HG03575 (cell line): ENCODE data around the gene TNIK.

Source experiments
- ATAC-seq: cut with Tn5 transposase; IDR thresholded peaks from one replicate; pipeline ENCODE4 v1.9.1; 2021; ENCODE audit not compliant: unreplicated experiment, insufficient number of reproducible peaks, low FRiP score; ENCODE audit errors: extremely low read depth

The TNIK gene

GRCh38 chr3:171178714-171179113 lies 281.5 kb downstream of the TNIK start:
- ATAC-seq = no peak

GRCh38 chr3:171177553-171177952 lies 282.7 kb downstream of the TNIK start:
- ATAC-seq = no peak

GRCh38 chr3:171177056-171177455 lies 283.1 kb downstream of the TNIK start:
- no peak for ATAC-seq

- no peak for ATAC-seq
Observed at GRCh38 chr3:171176244-171176933, 283.8 kb downstream of the TNIK start.

- no peak for ATAC-seq
Observed at GRCh38 chr3:171175741-171176234, 284.4 kb downstream of the TNIK start.

- ATAC-seq = no peak
Observed at GRCh38 chr3:171173736-171174135, 286.5 kb downstream of the TNIK start.

- ATAC-seq = no peak
Observed at GRCh38 chr3:171172070-171172469, 288.1 kb downstream of the TNIK start.

GRCh38 chr3:171169866-171170265 lies 290.3 kb downstream of the TNIK start:
- ATAC-seq = no peak

GRCh38 chr3:171169443-171169842 lies 290.8 kb downstream of the TNIK start:
- ATAC-seq = no peak

GRCh38 chr3:171168551-171168950 lies 291.7 kb downstream of the TNIK start:
- no peak for ATAC-seq

- no peak for ATAC-seq
Observed at GRCh38 chr3:171168086-171168485, 292.1 kb downstream of the TNIK start.

- no peak for ATAC-seq
Observed at GRCh38 chr3:171165983-171166382, 294.2 kb downstream of the TNIK start.

GRCh38 chr3:171165499-171165921 lies 294.7 kb downstream of the TNIK start:
- ATAC-seq = no peak

- ATAC-seq = no peak
Observed at GRCh38 chr3:171164067-171164465, 296.1 kb downstream of the TNIK start.

GRCh38 chr3:171163101-171164066 lies 296.8 kb downstream of the TNIK start:
- ATAC-seq = no peak

GRCh38 chr3:171160325-171160724 lies 299.9 kb downstream of the TNIK start:
- no peak for ATAC-seq

- no peak for ATAC-seq
Observed at GRCh38 chr3:171159822-171160157, 300.4 kb downstream of the TNIK start.

- ATAC-seq = no peak
Observed at GRCh38 chr3:171159024-171159821, 301.0 kb downstream of the TNIK start.

GRCh38 chr3:171157980-171158379 lies 302.2 kb downstream of the TNIK start:
- no peak for ATAC-seq
